ENCODE results near the gene CREBBP.

CREBBP gene

GRCh38 chr16:3822366-3823045 lies 58.0 kb downstream of the CREBBP start:
- DNase-seq, result no peak

GRCh38 chr16:3821184-3821583 lies 59.3 kb downstream of the CREBBP start:
- DNase-seq, result no peak

- no peak for DNase-seq
Measured at GRCh38 chr16:3819746-3820724, 60.5 kb downstream of the CREBBP start.

GRCh38 chr16:3819175-3819527 lies 61.4 kb downstream of the CREBBP start:
- no peak for DNase-seq

GRCh38 chr16:3816326-3816725 lies 64.2 kb downstream of the CREBBP start:
- DNase-seq, result no peak

- no peak for DNase-seq
Measured at GRCh38 chr16:3814755-3815154, 65.8 kb downstream of the CREBBP start.

- no peak for DNase-seq
Measured at GRCh38 chr16:3812469-3813172, 67.9 kb downstream of the CREBBP start.

- no peak for DNase-seq
Measured at GRCh38 chr16:3810818-3811217, 69.7 kb downstream of the CREBBP start.

GRCh38 chr16:3810198-3810664 lies 70.3 kb downstream of the CREBBP start:
- DNase-seq, result no peak

- no peak for DNase-seq
Measured at GRCh38 chr16:3808308-3809063, 72.0 kb downstream of the CREBBP start.

GRCh38 chr16:3807425-3808123 lies 72.9 kb downstream of the CREBBP start:
- no peak for DNase-seq

- DNase-seq, result no peak
Measured at GRCh38 chr16:3804426-3805016, 76.0 kb downstream of the CREBBP start.

GRCh38 chr16:3800477-3801270 lies 79.8 kb downstream of the CREBBP start:
- DNase-seq, result peak; percentile 51

- no peak for DNase-seq
Measured at GRCh38 chr16:3800019-3800418, 80.5 kb downstream of the CREBBP start.

- DNase-seq, result no peak
Measured at GRCh38 chr16:3799354-3799753, 81.2 kb downstream of the CREBBP start.

GRCh38 chr16:3798838-3799237 lies 81.7 kb downstream of the CREBBP start:
- DNase-seq, result no peak

- DNase-seq, result no peak
Measured at GRCh38 chr16:3797904-3798811, 82.4 kb downstream of the CREBBP start.

GRCh38 chr16:3797473-3797872 lies 83.0 kb downstream of the CREBBP start:
- no peak for DNase-seq

- no peak for DNase-seq
Measured at GRCh38 chr16:3793161-3793576, 87.3 kb downstream of the CREBBP start.

All from activated effector memory CD4-positive, alpha-beta T cell treated with anti-CD3 and anti-CD28 coated beads, Interleukin-2, amount 50 U/mL, for 16 hours (primary cell).